DOHH2 (cell line): ENCODE data around the gene MED10.

Source experiments
- EZH2phosphoT487 ChIP-seq: fragments of 200-600 bp; sonication (generic); IDR thresholded peaks from 2 replicates; pipeline ENCODE4 v1.6.1; 2017; ENCODE audit warnings: borderline replicate concordance, mild to moderate bottlenecking, antibody characterized with exemption, low read length, moderate library complexity, mixed read lengths
- TF ChIP-seq, protein P1 (sequence below): fragments of 200-600 bp; sonication (generic); IDR thresholded peaks from one replicate; pipeline ENCODE4 v1.5.1; 2014; ENCODE audit warnings: antibody characterized with exemption, mild to moderate bottlenecking, low read depth, low read length; ENCODE audit not compliant: poor library complexity, severe bottlenecking

DNA sequence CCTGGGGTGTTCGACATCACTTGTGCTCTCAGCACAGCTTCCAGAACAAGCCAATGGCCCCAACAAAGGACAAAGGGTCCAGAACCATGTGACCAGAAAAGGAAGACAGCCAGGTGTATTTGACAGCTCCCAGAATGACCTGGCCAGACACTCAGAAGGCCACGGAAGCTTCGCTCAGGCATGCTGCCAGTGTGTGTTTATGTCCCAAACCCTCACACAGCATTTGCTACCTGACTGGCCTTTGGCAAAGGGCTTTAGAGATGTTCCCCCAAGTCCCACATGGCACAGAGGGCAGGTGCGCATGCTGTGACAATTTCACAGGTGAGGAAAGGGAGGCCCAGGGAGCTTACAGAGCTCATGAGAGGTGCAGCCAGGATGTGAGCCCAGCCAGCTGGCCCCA is 39.5 kb downstream of the MED10 start:
- TF ChIP-seq, protein P1, sequence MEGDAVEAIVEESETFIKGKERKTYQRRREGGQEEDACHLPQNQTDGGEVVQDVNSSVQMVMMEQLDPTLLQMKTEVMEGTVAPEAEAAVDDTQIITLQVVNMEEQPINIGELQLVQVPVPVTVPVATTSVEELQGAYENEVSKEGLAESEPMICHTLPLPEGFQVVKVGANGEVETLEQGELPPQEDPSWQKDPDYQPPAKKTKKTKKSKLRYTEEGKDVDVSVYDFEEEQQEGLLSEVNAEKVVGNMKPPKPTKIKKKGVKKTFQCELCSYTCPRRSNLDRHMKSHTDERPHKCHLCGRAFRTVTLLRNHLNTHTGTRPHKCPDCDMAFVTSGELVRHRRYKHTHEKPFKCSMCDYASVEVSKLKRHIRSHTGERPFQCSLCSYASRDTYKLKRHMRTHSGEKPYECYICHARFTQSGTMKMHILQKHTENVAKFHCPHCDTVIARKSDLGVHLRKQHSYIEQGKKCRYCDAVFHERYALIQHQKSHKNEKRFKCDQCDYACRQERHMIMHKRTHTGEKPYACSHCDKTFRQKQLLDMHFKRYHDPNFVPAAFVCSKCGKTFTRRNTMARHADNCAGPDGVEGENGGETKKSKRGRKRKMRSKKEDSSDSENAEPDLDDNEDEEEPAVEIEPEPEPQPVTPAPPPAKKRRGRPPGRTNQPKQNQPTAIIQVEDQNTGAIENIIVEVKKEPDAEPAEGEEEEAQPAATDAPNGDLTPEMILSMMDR = no peak
- no peak for TF ChIP-seq EZH2phosphoT487
